HG03095 (cell line): ENCODE data around the gene NKAIN2.
A peak's percentile ranks its signal among the peaks of the same experiment; 100 is the strongest.
"Not testable (repeated sequence)": the region's sequence is repeated elsewhere in the genome, so short reads cannot be mapped to it uniquely, and the experiment has no call there.

Experiments used
- ATAC-seq: cut with Tn5 transposase; IDR thresholded peaks from one replicate; pipeline ENCODE4 v1.9.1; 2021; ENCODE audit warnings: moderate library complexity; ENCODE audit not compliant: unreplicated experiment

The NKAIN2 gene

DNA sequence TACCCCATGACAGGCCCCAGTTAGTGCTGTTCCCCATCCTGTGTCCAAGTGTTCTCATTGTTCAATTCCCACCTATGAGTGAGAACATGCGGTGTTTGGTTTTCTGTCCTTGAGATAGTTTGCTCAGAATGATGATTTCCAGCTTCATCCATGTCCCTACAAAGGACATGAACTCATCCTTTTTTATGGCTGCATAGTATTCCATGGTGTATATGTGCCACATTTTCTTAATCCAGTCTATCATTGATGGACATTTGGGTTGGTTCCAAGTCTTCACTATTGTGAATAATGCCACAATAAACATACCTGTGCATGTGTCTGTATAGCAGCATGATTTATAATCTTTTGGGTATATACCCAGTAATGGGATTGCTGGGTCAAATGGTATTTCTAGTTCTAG is 218.4 kb downstream of the NKAIN2 start:
- not testable (repeated sequence) for ATAC-seq

DNA sequence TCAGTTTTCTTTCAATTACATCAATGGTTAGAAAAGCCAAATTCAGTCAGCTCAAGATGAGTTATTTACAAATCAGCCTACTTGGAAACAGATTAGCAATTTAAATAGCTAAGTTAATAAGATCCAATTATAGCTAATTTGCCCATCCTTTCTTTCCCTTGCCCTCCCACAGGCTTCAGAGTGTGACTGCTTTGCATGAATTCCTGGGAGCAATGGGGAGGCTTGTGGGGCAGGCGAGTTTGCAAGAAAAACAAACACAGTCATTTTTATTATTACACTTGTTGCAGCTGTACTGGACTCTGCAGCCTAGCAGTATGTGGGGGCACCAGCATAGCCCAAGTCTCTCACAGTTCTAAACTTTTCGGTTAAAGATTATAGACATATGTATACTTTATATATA is 219.0 kb downstream of the NKAIN2 start:
- no peak for ATAC-seq

DNA sequence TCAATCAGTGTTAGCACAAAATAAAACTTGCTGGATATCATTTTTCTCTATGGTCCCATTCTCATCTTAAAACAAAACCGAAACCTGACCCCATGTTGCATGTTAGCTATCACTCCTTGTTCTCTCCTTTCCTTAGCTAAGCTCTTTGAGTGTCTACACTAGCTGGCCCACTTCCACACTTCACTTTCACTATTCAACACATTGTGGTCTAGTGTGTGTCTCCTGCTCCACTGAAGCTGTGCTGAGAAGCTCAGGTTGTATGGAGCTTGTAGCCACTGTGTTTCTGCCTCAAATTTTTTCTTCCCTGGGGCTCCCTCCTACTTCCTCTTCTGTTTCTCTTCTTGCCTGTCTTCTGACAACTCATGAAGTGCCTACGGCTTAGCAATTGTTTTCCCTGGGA is 223.0 kb downstream of the NKAIN2 start:
- ATAC-seq: no peak

DNA sequence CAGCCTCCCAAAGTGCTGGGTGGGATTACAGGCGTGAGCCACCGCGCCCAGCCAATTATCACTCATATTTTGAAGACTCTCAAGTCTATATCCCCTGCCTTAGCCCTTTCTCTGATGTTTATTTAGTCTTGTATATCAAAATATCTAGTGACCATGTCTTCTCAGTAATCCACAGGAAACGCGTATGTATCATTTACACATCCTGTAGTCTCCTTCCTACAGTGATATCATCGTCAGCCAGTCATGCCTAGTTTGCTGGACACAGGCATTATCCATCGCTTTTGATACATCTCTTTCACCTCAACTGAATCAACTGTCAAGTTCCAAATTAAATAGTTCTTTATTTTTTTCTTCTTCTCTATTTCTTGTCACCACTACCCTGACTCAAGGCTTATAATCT is 223.7 kb downstream of the NKAIN2 start:
- no peak for ATAC-seq

DNA sequence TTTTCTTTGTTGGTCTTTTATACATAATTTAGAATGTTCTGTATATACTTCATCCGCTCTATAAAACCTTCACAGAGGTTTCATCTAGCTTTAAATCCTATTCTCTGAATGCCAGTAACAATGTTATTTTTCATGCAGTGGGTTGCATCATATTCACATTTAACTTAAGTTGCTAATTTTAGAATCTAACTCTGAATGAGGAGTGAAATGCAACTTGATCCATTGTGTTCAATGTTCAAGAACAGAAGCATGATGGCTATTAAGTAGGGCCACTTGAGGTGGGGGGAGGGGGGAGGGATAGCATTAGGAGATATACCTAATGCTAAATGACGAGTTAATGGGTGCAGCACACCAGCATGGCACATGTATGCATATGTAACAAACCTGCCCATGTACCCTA is 224.5 kb downstream of the NKAIN2 start:
- no peak for ATAC-seq

DNA sequence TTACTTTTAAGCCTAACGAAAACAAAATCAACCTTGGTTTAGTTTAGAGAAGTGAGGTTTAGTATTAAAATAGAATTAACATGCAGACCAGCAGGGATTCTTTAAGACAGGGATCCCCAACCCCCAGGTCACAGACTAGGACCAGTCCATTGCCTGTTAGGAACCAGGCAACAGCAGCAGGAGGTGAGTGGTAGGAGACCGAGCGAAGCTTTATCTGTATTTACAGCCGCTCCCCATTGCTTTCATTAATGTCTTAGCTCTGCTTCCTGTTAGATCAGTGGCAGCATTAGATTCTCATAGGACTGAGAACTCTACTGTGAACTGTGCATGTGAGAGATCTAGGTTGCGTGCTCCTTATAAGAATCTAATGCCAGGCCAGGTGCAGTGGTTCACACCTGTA is 225.9 kb downstream of the NKAIN2 start:
- no peak for ATAC-seq

DNA sequence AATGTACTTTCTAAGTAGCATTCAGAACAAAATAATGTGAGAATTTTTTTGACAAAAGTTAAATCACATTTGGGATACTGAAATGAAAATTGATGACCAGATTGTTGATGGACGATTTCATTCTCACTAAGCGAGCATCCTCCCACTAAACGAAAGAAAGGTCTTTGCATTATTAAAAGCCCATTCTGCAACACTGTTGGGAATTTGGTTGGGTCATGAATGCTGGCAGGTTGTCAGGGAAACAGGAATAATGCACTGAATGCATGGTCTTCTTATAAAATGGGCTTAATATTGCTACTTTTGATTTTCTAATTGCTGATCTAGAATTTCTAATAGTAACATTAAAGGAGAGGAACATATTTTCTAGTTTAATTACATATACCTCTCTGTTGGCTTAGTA is 229.8 kb downstream of the NKAIN2 start:
- ATAC-seq: no peak

DNA sequence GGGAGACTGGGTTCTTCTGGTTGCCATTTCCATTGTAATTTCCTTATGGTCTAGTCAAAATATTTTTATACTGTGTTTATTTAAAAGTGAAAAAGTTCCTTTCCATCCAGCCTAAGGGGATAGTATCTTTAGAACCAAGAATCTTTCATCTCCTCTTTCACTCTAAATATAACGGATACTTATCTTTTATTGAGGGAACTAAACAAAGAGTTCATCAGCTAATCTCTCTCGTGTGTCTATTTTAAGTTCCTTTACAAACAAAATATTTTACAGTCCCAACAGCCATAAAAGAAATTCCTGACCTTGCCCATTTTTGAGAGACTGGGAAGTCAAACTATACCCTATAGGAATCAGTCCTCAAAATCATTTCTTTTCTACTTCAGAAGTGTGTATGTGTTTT is 232.7 kb downstream of the NKAIN2 start:
- ATAC-seq: no peak

DNA sequence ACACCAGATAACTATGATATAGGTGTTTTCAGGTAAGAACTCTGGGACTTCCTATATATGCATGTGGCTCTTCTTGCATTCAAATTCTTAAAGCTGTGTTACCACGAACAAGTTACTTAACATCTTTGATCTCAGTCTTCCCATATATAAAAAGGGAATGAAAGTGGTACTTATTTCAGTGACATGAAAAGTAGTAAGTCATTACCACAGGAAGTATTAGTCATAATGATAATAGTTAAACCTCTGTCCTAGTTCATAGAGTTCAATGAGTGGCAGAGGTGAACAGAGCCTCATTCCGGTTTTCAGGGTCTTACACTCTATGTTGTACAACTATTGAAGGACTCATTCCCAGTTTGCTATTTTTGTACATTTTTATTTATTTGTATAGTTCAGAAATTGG is 237.0 kb downstream of the NKAIN2 start:
- peak; percentile 90 for ATAC-seq

DNA sequence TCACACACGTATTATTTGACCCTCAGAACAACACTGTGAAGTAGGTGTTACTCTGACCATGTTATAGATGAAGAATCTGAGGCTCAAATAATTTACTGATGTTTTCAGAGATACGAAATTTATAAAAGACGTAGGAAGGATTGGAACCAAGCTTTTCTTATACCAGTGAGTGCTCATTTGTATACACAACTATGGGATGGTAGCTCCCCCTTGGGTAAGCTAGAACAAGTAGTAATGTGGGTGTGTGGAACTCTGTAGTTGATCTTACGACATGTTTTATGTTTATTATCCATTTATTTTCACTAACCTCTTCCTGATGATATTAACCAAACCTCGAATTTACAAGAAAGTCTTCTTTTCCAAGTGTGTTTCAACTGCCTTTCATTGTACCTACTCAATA is 248.5 kb downstream of the NKAIN2 start:
- no peak for ATAC-seq

DNA sequence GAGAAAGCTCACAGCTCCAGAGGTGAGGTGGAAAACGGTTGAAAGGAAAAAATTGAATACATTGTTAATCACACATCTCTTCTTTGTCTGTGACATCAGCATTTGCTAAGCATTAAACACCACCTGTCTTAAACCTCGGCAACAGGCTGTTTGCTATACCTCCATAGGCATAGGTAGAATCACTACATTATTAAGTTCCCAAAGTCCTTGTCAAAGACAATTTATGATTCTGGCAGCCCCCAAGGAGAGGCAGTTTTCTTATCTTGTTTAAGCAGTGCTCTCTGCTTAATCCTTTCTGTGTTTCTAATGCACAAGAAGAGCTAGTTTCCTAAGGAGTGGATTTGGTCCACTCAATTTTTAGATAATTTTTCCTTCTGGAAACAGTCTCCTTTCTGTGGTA is 249.7 kb downstream of the NKAIN2 start:
- no peak for ATAC-seq

DNA sequence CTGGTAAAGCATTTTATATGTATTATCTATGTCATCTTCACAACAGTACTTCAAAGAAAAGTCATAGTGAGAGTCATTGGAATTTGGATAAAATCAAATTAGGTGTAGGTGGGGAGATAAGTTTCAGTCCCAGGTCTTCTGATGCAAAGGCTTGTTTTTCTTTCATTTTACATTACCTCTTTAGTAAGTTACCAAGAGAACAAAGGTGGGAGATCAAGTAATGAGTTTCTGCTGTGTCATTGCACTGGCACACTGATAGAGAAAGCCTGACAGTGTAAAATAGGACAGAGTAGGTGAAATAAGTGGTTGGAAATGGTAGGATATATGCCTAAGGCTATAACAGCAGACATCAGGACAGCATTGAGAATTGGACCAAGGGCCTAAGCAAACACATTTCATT is 250.4 kb downstream of the NKAIN2 start:
- ATAC-seq: no peak

DNA sequence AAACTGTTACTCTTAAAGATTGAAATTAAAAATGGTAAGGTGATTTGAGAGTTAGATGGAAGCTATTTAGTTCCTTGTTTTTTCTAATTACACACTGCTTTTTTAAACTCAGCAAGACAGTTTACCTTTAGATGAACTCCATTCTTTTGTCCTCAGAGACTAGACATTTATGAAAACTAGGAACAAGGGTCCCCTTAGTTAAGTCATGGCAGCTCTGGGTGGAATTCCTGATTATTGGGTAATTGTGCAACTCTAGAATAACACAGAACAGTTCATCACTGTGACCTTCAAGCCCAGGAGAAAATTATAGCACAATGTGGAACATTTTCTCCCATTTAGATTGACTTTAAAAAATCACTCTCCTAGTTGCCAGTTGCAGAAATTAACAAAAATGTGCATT is 251.7 kb downstream of the NKAIN2 start:
- ATAC-seq: no peak

DNA sequence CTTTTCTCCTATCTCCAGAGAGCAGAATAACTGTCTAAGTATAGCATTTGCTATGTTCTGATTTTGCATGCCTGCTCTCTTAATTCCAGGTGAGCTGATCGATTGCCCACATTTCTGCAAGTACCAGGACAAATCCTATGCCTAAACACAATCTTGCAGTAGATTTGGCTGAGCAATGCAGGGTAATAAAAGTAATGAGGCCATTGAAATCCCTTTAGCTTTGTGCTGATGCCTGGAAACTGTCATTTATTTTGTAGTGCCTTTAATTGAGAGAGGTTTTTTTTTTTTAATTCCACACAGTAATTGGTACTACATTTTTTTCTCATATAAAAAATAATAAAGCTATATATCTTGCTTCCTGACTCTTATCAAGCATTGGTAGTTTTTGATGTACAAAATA is 252.3 kb downstream of the NKAIN2 start:
- ATAC-seq: no peak

DNA sequence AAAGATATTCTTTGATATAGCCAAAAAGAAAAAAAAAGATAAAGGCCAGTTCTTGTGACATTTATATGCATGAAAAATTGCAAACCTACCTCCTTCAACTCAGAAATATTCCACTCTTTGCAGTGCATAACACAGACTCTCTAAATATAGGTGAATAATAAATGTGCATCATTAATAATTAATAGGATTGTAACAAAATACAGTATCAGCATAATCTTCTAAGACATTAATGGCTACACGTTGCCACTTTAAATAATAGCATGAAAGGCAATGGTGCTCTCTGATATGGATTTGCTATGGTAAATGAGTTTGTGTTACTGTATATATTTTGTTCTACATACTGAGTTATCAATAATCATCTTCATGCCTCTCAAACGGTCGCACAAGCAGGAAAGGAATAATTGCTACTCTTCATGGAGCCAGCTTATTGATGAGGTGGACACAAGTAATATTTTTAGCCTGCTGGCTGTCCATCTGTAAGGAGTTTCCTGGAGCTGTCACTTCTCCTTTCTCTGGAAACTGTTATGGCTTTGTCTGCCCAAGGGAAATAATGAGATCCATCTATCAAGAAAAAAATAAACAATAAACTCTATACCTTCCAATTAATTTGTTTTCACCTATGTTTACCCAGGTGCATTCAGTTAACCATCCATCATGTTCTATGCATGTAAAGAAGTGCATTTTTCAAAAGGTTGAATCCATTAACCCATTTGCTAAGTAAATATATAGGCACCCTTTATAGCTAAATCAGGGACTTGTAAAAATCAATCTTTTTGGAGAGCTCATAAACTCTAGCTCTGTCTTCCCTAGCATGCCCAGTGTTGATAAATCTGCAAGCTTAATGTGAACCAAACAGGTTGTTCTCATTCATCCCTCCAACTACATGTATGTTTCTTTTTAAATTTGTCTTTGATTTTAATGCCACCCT is 253.0 kb downstream of the NKAIN2 start:
- no peak for ATAC-seq

DNA sequence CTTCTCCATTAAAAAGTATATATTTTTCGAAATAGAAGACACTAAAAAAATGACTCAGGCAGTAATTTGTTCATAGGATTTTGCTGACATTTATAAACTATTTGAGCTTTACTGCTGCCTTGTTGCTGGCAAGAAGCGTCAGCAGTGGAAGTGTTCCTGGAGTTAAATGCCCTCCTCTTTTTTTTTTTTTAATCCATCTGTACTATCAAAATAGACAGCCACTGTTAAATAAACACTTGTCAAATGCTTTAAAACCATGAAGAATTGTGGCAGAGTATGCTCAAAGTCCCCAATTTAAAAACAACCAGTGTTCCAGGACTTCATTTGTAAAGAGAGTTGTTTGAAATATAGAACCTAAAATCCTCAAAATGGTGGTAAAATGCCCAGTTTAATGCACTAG is 253.8 kb downstream of the NKAIN2 start:
- no peak for ATAC-seq

DNA sequence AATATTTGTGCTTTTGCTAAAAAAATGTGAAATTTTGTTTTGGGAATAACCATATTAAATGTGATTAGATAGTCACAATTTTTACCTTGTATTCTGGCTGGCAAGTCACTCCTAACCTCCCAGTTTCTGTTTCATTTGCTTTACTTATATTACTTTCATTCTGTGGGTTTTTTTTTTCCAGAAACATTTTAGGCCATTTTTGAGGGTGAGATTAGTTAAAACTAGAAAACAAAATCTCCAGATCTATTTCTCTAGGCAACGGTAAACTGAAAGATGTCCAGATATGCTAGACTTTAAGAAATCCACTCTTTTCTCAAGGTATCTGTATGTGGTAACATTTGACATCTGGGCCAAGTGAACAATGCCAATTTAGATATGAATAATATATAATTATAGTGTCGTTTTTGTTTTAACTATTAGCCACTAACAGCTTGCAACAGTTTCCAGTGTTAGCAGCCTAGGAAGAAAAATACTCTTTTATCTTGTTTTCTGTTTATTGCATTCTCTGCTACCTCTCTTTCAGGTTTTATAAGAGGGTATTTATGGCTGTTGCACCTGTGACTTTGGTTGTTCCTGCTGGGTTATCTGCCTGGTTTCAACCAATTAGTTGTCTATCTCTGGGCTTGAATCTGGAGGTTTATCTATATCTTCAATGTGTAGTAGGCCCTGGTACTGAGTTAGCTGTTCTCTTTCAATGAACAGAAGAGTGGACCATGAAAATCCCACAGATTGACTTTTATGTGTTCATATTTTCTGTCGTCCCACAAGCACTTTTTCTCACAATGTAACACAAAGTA is 260.9 kb downstream of the NKAIN2 start:
- ATAC-seq: no peak

DNA sequence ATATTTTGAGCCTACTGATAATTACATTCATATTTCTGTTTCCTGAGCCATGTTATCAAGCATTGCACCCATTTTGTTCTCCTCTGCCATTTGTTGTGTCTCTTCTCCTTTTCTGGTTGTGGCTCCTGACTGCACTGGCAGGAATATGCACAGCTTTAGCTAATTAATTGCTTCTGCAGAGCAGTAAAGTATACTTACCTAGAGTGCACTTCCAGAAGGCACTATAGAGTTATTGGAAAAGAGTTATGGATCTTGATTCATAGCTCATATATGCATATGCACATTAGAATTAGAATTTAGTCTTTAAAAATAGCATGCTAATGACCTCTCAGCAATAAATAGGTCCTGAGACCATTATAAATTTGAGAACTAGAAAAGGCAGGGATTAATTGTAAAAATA is 262.6 kb downstream of the NKAIN2 start:
- ATAC-seq: no peak

DNA sequence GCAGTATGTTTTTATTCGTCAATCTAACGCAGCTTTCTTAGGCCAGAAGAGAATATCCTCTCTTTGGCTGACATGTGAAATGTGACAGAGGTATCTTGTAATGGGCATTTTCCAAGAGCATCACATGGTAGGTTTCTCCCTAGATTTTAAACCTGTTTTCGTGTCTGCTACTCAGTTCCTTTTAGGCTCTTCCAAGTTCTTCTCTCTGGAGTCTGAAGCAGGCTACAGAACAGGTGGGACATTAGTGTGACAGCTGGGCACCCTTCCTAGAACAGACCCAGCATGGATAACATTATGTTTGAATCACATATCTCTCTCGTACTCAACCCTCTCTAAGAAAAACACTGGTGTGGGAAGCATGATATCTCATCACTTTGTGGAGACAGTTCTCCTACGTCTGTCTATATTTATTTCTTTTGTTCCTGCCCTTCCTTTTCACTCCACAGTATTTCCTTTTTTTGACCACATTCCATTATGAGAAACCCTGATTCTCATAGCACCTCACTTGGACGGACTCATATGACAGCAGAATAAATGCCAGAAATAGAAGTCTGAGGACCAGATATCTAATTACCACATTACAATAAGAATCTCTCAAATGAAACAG is 263.4 kb downstream of the NKAIN2 start:
- no peak for ATAC-seq

DNA sequence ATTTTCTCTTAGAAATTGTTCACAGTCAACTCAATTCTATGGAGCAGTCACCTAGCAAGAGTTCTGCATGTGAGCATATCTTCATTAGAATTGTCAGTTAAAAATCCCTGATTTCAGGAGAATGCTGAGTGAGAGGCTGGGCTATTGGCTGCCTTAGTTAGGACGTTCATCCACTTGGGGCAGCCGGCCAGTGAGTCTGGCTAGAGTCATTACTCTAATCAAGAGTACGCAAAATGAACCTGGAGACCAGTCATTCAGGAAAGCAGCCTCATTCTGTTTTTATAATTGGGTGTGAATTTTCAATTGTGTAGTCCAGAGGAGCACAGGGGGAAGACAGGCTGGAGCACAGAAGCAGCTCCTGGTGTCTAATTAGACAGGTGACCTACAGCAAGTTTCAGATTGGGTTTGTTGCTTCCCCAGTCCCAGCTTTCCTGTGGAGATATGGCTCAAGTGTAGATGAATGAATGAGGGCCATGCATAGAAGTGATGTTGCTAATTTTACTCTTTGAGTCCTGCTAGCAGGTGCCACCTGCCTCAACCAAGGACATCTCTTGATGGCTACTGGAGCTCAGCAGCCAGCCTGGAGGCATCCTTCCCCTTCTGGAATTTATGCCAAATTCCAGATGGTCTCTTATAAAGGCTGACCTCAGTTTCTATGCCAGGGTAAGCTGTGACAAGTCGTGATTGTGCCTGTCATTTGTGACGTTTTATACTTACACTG is 265.7 kb downstream of the NKAIN2 start:
- ATAC-seq: no peak

DNA sequence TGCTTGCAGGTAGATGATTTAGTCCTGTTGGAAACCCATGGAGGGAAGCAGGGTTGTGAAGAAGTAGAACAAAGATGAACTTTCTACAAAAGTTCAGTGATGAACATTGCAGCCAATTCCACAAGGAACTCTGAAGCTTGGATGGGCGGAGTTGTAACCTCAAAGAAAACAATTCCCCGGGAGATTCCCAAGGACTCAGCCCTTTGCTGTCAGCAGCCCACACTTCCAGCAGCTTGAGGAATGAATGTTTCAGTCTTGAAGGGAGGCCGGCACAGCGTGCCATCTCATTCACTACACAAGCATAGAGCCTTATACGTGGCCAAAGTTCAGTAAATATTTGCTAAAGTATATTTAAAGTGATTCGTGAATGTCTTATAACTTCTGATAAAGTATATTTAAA is 269.4 kb downstream of the NKAIN2 start:
- ATAC-seq: no peak
